Smooth muscle cell (in vitro differentiated cells): Measurements from ENCODE around the gene ARHGAP42. TPM values are rescaled to one million over a fixed set of nuclear protein-coding genes. Genes with fewer than 3 reads are reported as not detected.
"Not testable (repeated sequence)": the region's sequence is repeated elsewhere in the genome, so short reads cannot be mapped to it uniquely, and the experiment has no call there.

Source experiments
- DNase-seq: peaks from one replicate; lab custom pipeline; 2025; ENCODE audit not compliant: unreplicated experiment; lab: John Stamatoyannopoulos, UW
- H2AFZ ChIP-seq: fragments of 200-600 bp; sonication (generic); 2 replicates; pipeline ENCODE4 v1.6.0; 2016; ENCODE audit warnings: antibody characterized with exemption, low read depth, mild to moderate bottlenecking
- H3F3A ChIP-seq: fragments of 200-600 bp; sonication (generic); 2 replicates; pipeline ENCODE4 v1.6.0; 2017; ENCODE audit warnings: antibody characterized with exemption, low read depth
- H3K27ac ChIP-seq: fragments of 200-600 bp; sonication (generic); 2 replicates; pipeline ENCODE4 v1.5.1; 2016; ENCODE audit warnings: low read depth, mild to moderate bottlenecking
- H3K27me3 ChIP-seq: fragments of 200-600 bp; sonication (generic); 2 replicates; pipeline ENCODE4 v1.6.1; 2016; ENCODE audit warnings: low read depth, mild to moderate bottlenecking
- H3K36me3 ChIP-seq: fragments of 200-600 bp; sonication (generic); 2 replicates; pipeline ENCODE4 v1.5.1; 2016; ENCODE audit warnings: low read depth
- H3K4me1 ChIP-seq: fragments of 200-600 bp; sonication (generic); 2 replicates; pipeline ENCODE4 v1.5.1; 2016; ENCODE audit warnings: low read depth
- H3K4me2 ChIP-seq: fragments of 200-600 bp; sonication (generic); 2 replicates; pipeline ENCODE4 v1.6.0; 2016; ENCODE audit warnings: mild to moderate bottlenecking
- H3K4me3 ChIP-seq: fragments of 200-600 bp; sonication (generic); 2 replicates; pipeline ENCODE4 v1.5.1; 2016; ENCODE audit warnings: mild to moderate bottlenecking
- H3K79me2 ChIP-seq: fragments of 200-600 bp; sonication (generic); 2 replicates; pipeline ENCODE4 v1.6.0; 2016; ENCODE audit warnings: low read depth, mild to moderate bottlenecking
- H3K9ac ChIP-seq: fragments of 200-600 bp; sonication (generic); 2 replicates; pipeline ENCODE4 v1.6.0; 2016; ENCODE audit warnings: low read depth
- H3K9me3 ChIP-seq: fragments of 200-600 bp; sonication (generic); replicated peaks from 2 replicates; pipeline ENCODE4 v1.5.1; 2016; ENCODE audit warnings: low read depth
- H4K20me1 ChIP-seq: fragments of 200-600 bp; sonication (generic); 2 replicates; pipeline ENCODE4 v1.6.0; 2016; ENCODE audit warnings: low read depth
- CTCF ChIP-seq: fragments of 200-600 bp; sonication (generic); IDR thresholded peaks from 2 replicates; pipeline ENCODE4 v1.5.1; 2017; ENCODE audit warnings: borderline replicate concordance, mild to moderate bottlenecking, antibody characterized with exemption; ENCODE audit not compliant: insufficient read depth, poor library complexity, severe bottlenecking
- WGBS: methylation state at CpG from one replicate; pipeline ENCODE4 v1.1.7; 2016; ENCODE audit warnings: low lambda C conversion rate; 5-methylcytosine and 5-hydroxymethylcytosine counted together
- polyA plus RNA-seq: library from polyadenylated mRNA; unstranded; fragments of >200 nt; fragmentation: Nextera tagmentation; extraction: Ambion mirVana; gene quantifications from 2 replicates; pipeline ENCODE4 v1.2.1, GENCODE V29; 2016
- total RNA-seq: library from RNA; depleted of rRNA; stranded (reverse); fragments of >200 nt; gene quantifications from 2 replicates; pipeline ENCODE4 v1.2.3, GENCODE V29; 2014

The ARHGAP42 gene
- total and polyA plus RNA-seq, 2 experiments from 2014 or later = 12.2 to 53.4 TPM

DNA sequence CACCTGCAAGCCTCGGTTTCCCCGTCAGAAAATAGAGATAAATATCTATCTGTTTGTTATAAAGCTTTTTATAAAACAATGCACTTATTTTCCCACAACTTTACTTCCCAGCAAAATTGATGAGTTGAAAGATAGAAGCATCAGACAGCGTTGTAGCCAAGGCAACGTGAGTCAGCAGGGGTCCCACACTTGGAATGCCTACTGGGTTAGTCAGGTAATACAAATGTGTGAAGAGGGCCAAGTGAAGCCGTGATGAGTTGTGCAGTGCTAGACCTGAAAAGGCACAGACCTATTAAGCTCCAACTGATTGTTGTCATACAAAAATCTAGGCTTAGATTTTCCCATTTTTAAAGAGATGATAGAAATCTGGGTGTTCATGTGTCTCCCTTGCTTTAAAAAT is 323.8 kb downstream of the ARHGAP42 start:
- no peak overlapping the region for H3K27ac ChIP-seq
- no peak for DNase-seq

DNA sequence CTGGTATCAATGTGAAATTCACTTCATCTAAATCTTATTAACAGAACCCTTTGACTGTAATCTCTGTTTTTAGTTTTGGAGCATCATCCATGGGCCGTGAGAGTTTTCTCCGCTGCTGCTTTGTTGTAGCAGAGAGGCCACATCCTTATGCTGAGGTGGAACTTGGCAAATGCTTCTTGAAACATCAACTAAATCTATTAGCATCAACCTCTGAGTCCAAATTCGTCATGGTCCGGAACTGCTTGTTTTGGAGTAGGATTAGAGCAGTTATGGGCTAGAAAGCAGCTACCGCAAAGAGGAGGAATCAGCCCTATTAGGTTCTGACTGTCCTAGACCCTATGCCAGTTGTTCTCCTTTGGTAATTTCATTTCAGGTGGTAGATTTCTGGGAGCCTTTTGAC is 324.8 kb downstream of the ARHGAP42 start:
- DNase-seq = no peak
- Histone ChIP-seq H2AFZ (no peak overlapping the region), H3F3A (no peaks in the 10 kb centered on the region), H3K79me2 (no peaks in the 10 kb centered on the region), H3K9me3 (no peaks in the 10 kb centered on the region), H3K4me1 (no peaks in the 10 kb centered on the region), H3K4me2 (no peak overlapping the region), H3K36me3 (no peaks in the 10 kb centered on the region), H3K27ac (no peak overlapping the region), H3K9ac (no peak overlapping the region), H4K20me1 (no peaks in the 10 kb centered on the region), H3K4me3 (no peak overlapping the region), H3K27me3 (no peaks in the 10 kb centered on the region)
- no peak for TF ChIP-seq CTCF
- 92% methylated on average over 5 of the region's 5 CpGs for WGBS

More for the DNA sequence above, 323.8 kb downstream of the ARHGAP42 start:
- Histone ChIP-seq H3F3A (no peaks in the 10 kb centered on the region), H3K79me2 (no peaks in the 10 kb centered on the region), H3K36me3 (no peaks in the 10 kb centered on the region), H3K9me3 (no peaks in the 10 kb centered on the region), H3K9ac (no peak overlapping the region), H4K20me1 (no peaks in the 10 kb centered on the region), H3K4me3 (no peak overlapping the region), H3K27me3 (no peaks in the 10 kb centered on the region), H2AFZ (no peak overlapping the region), H3K4me2 (no peak overlapping the region), H3K4me1 (no peaks in the 10 kb centered on the region)
- no peak for TF ChIP-seq CTCF
- WGBS = 51% methylated on average over 5 of the region's 5 CpGs

DNA sequence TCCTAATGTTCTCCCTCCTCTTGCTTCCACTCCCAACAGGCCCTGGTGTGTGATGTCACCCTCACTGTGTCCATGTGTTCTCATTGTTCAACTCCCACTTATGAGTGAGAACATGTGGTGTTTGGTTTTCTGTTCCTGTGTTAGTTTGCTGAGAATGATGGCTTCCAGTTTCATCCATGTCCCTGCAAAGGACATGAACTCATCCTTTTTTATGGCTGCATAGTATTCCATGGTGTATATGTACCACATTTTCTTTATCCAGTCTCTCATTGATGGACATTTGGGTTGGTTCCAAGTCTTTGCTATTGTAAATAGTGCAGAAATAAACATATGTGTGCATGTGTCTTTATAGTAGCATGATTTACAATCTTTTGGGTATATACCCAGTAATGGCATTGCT is 326.6 kb downstream of the ARHGAP42 start:
- DNase-seq, H3K4me2 ChIP-seq, H3K9ac ChIP-seq, H3K4me1 ChIP-seq, H3K4me3 ChIP-seq, H3F3A ChIP-seq, H2AFZ ChIP-seq, H3K79me2 ChIP-seq, H3K36me3 ChIP-seq, H3K9me3 ChIP-seq, H4K20me1 ChIP-seq, H3K27ac ChIP-seq, H3K27me3 ChIP-seq: not testable (repeated sequence)

DNA sequence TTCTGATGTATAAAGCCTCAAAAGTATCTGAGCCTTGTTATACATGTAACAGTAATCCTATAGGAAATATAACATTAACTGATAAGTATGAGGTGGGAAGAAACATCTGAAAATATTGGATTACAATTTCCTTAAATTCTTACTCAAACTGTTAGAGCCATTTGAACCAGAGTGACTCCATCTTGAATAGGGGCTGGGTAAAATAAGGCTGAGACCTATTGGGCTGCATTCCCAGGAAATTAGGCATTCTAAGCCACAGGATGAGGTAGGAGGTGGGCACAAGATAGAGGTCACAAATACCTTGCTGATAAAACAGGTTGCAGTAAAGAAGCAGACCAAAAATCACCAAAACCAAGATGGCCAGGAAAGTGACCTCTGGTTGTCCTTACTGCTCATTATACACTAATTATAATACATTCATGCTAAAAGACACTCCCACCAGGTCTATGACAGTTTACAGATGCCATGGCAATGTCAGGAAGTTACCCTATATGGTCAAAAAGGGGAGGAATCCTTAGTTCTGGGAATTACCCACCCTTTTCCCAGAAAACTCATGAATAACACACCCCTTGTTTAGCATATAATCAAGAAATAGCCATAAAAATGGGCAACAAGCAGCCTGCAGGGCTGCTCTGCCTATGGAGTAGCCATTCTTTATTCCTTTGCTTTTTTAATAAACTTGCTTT is 327.7 kb downstream of the ARHGAP42 start:
- no peak for DNase-seq
- no peaks in the 10 kb centered on the region for H3K4me1 ChIP-seq
- H3K9me3 ChIP-seq = no peaks in the 10 kb centered on the region
- no peak overlapping the region for H3K4me3 ChIP-seq
- no peaks in the 10 kb centered on the region for H4K20me1 ChIP-seq
- no peaks in the 10 kb centered on the region for H3K36me3 ChIP-seq
- no peak overlapping the region for H3K27ac ChIP-seq
- H2AFZ ChIP-seq = no peak overlapping the region
- H3K27me3 ChIP-seq = no peaks in the 10 kb centered on the region
- H3K79me2 ChIP-seq = no peaks in the 10 kb centered on the region
- no peak overlapping the region for H3K4me2 ChIP-seq
- no peaks in the 10 kb centered on the region for H3F3A ChIP-seq
- H3K9ac ChIP-seq = no peak overlapping the region
- no peak for TF ChIP-seq CTCF
